NCI-H2227 (cell line): Measurements from ENCODE around the gene NHLRC4.

Experiments used
- DNase-seq: peaks from one replicate; lab custom pipeline; 2025; ENCODE audit not compliant: unreplicated experiment; lab: John Stamatoyannopoulos, UW

Gene NHLRC4

DNA sequence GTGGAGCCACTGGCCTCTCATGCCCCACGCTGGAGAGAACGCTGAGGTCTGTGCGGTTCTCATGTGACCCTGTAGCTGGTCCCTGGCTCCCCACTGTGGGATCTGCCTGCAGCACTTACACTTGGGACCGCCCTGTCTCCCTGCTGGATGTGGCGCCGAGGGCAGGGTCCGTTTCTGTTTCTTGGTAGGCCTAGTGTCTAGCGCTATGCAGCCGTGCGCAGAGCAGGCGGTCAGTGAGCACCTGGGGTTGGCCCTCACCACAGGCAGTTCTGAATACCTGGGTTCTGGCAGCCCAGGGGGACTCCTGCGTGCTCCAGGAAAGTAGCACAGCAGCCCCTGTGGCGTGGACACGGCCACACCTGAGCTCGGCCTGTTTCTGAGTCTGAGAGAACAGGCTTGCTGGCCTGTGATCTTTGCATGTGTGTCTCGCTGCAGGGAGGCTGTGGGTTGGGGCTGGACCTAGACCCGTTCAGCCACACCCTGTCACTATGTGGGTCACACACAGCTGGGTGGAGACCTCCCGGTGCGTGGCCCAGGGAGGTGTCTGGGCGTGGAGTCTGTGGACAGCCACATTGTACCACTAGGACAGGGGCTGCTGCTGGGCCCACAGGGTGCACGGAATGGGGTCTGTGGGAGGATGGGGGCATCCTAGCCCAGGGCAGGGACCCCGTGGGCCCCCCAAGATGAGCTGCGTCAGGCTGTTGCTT, 36.5 kb upstream of the NHLRC4 start:
- DNase-seq: peak; percentile 25

- no peak for DNase-seq
Measured at GRCh38 chr16:531494-532125, 35.2 kb upstream of the NHLRC4 start.

GRCh38 chr16:533391-534123, 33.2 kb upstream of the NHLRC4 start:
- peak; percentile 30 for DNase-seq

DNA sequence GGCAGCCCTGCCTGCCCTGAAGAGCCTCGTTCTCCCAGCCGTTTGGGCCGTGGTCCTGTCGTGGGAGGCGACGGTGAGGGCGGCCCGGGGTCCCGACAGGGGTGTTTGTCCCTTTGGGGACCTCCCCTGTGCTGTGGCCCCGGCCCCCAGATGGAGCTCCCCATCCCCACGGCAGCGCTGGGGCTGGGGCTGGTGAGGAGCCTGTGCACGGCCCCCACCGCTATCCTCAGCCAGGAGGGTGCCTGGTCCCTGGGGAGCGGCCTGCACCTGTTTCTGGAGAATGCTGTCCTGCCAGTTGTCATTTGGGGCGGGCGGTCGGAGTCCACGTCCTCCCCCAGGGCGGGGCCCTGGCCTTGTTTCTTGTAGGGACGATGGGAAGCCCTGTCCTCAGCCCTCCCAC, 32.7 kb upstream of the NHLRC4 start:
- DNase-seq: no peak

DNA sequence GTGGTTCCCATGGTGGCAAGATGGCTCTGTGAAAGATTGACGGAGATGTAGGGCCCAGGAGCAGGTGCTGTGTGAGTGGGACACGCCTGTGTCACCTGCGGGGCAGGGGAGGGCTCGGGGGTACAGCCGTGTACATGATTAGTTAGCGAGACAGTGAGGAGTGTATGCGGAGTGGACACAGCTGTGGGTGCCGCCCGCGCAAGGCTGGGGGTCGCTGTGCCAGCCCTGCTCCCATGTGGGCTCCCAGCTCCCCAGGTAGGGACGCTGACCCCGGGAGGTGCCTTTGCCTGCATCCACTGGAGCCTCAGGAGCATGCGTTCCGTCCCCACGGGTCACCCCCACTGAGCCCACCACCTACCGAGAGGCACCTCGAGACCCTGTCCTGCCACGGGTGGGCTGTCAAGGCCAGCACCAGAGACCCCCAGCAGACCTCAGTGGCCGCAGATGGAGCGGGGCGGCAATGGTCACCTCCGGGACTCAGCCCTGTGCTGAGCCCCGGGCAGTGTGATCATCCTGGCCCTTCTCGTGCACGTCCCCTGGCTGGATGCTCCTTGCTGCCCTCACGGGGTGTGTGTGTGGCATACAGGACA, 31.9 kb upstream of the NHLRC4 start:
- DNase-seq: no peak

GRCh38 chr16:535446-536405, 31.1 kb upstream of the NHLRC4 start:
- DNase-seq: no peak

- DNase-seq: no peak
Measured at GRCh38 chr16:536746-537145, 30.1 kb upstream of the NHLRC4 start.

DNA sequence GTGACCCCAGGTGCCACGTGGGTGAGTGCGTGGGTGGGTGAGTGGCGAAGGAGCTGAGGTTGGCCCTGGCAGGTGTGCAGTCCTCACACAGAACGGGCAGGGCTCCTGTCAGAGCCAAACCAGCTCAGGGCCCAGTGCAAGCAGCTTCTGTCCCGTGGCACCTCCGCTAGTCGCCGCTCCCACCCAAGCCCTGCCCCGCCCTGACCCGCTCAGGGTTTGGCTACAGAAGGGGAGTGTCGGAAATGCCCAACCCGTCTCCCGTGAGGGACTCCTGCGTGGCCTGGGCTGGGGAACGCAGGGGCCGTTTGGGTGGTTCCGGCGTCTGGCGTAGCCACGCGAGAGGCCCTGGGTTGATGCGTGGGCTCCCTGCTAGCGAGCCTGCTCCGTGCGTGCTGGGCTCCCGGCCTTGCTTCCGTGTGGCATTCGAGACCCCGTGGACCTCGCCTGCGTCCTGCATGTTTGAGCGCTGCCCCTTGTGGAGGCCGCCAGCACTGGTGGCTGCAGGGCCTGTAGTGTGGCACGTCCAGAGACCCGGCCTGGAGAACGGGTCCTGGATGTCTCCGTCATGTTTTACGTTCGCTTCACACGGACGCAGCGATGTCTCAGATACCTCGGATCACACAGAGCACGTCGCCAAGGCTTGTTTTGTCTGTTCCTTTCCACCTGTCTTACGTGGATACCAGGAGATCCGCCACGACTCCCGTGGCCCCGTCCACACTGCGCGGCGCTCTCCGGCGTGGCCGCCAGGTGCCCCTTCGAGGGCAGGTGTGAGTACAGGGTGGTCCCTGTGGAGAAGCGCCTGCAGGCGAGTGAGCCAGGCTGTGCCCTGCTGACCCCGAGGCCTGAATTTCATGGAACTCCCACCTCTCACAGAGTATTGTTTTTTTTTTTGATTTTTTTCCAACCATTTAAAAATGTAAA, 29.1 kb upstream of the NHLRC4 start:
- DNase-seq: no peak

DNA sequence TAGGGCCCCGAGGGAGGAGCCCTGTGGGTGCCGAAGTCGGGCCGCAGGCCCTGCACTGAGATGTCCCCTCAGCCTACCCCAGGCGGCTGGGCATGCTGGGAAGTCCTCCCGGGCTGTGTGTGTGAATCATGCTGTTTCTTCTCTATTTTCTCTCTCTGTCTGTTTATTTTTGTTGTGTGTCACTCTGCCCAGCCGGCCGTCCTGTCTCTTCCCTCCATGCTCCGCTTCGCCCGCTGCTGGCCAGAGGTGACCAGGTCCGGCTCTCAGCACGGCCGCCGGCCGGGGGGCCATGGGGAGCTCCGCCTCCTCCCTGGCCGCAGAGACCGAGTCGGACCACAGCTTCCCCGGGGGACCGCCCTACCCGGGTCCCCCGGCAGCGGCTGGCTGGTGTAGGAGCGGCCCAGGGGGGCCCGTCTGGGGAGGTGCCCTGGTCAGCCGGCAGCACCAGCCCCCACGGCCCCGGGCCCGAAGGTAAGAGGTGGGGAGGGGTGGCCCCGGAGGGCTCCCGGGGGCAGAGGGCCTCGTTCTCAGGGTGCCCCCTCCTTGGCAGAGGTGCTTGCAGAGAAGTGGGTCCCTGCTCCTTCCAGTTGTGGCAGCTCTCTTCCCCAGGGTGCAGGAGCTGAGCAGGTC, 26.8 kb upstream of the NHLRC4 start:
- no peak for DNase-seq

DNA sequence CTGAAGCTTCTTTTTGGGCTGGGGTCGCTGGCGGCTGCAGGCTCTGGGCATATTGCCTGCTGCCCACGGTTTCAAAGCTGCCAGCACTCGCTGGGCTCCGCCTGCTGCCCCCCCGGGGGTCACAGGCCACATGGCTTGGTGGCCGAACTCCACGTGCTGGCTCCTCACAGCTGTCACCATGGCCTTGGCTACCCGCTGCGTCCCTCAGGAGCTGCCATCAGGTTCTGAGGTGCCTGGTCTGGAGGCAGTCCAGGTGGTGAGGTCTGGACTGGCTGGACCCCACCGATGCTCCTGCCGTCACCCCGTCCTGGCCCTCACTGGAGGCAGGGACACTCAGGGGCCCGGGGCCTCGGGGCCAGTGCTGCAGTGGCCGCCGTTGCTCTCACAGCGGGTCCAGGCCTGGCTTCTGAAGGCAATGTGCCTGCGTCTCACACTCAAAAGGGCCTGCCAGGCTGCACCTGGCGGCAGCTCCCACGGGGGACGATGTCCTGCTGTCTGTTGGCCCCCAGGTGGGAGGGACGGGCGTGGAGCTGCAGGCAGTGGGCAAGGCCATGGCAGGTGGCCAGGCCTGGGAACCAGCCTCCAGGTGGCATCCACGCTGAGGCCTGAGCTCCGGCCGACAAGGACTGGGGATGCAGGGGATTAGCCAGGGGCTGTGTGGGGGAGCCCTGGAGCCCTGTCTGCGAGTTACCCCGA, 26.0 kb upstream of the NHLRC4 start:
- DNase-seq: no peak

DNA sequence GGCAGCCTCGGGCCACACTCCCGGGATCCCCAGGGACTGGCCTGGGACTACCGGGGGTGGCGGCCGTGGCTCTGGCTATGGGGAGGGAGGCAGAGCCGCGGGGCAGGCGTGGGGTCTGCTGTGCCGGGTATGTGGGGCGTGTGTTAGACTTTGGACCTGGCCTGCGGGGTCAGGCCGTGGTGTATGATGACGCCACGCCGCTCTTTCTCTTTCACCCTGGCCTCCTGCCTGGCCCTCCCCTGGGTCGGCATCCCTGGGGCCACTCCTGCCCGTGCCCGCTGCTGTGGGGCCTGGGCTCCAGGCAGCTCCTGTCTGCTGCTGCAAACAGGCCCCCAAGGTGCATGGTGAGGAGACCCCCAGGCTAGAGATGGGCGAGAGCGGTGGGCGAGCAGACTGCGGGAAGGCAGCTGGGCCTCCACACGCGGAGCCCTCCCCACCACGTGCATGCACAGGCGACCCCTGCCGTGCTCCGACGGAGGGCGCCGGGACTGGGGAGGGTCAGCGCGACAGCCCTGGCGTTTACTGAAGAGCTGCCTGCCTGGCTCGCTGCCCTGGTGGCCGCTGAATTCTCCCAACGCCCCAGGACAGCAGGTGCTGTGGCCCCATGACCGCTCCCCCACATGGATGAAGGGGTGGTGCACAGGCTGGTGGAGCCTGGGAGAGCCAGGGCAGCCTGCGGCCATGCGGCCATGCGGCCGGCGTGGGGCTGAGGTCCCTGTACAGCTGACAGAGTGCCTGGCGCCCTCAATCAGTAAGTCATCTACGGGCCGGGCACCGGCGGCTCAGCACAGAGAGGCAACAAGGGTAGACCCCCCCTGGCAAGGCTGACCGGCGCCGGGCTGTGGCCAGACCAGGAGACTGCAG, 23.3 kb upstream of the NHLRC4 start:
- DNase-seq: no peak

- no peak for DNase-seq
Measured at GRCh38 chr16:544517-544916, 22.3 kb upstream of the NHLRC4 start.

DNA sequence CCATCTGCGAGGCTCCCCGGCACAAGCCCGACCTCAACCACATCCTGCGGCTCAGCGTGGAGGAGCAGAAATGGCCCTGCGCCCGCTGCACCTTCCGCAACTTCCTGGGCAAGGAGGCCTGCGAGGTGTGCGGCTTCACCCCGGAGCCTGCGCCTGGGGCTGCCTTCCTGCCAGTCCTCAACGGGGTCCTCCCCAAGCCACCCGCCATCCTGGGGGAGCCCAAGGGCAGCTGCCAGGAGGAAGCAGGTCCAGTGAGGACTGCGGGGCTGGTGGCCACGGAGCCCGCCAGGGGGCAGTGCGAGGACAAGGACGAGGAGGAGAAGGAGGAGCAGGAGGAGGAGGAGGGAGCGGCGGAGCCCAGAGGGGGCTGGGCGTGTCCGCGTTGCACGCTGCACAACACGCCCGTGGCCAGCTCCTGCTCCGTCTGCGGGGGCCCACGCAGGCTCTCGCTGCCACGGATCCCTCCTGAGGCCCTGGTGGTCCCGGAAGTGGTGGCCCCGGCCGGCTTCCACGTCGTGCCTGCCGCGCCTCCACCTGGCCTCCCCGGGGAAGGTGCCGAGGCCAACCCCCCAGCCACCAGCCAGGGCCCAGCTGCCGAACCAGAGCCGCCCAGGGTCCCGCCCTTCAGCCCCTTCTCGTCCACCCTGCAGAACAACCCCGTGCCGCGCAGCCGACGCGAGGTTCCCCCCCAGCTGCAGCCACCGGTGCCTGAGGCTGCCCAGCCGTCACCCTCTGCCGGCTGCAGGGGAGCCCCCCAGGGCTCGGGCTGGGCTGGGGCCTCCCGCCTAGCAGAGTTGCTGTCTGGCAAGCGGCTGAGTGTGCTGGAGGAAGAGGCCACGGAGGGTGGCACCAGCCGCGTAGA, 19.7 kb upstream of the NHLRC4 start:
- peak; percentile 33 for DNase-seq

DNA sequence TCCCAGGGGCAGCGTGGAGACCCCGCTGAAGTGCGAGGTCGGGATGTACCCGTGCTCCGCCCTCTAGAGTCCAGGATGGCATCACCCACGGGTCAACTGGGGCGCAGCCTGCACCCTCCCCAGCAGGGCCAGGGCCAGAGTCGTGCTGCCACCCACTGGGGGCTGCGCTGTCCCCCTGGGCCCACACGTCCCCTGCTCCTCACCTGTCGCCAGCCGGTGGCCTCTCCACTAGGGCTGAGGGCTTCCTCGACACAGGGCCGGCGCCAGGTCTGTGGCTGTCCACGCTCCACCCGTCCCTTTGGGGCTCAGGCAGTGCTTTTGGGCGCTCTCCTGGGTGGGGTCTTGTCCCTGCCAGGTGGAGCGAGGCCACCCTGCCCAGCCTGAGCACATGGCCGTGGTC, 18.2 kb upstream of the NHLRC4 start:
- DNase-seq: no peak

DNA sequence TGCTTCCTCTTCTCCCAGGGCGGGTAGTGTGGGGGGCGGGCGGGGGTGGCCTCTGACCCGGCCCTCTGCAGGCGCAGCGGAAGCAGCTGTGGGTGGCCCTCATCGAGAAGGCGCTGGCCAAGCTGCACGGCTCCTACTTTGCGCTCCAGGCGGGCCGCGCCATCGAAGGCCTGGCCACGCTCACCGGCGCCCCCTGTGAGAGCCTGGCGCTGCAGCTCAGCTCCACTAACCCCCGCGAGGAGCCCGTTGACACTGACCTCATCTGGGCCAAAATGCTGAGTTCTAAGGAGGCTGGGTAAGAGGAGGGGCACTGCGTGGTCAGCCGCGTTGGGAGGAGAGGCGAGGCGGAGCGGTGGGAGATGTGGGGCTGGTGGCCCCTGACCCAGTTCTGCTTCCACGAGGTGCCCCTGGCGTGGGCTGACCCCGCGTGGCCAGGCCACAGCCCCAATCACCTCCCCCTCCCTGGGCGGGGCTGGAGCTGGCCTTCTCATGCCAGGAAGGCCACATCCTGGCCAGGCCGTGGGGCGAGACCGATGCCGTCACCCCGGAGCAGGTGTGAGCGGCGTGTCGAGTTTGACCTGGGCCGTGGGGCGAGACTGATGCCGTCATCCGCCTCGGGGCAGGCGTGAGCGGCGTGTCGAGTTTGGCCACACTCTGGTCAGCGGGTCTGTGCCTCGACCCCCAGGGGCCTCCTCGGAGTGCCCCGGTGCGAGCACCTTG, 17.1 kb upstream of the NHLRC4 start:
- DNase-seq: no peak

- no peak for DNase-seq
Measured at GRCh38 chr16:551210-551609, 15.6 kb upstream of the NHLRC4 start.
